Measurements from ENCODE around the gene DNM3.

DNM3 gene

DNA sequence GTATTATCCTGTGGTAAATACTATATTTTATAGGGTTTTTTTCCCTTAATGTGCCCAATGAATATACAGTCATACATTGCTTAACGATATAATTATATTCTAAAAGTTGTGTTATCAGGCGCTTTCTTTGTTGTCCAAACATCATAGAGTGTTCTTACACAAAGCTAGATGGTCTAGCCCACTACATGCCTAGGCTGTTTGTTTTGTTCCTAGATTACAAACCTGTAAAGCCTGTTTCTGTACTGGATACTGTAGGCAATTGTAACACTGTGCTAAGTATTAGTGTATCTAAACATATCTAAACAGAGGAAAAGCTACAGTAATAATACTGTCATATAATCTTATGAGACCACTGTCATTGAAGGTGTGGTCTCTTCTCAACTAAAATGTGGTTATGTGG, 336.6 kb downstream of the DNM3 start:
- no peak for DNase-seq (ENCODE audit: low read depth)

GRCh38 chr1:172178886-172179285, 337.6 kb downstream of the DNM3 start:
- no peak for DNase-seq (ENCODE audit: low read depth)

- no peak for DNase-seq (ENCODE audit: low read depth)
Observed at GRCh38 chr1:172179918-172180317, 338.6 kb downstream of the DNM3 start.

DNA sequence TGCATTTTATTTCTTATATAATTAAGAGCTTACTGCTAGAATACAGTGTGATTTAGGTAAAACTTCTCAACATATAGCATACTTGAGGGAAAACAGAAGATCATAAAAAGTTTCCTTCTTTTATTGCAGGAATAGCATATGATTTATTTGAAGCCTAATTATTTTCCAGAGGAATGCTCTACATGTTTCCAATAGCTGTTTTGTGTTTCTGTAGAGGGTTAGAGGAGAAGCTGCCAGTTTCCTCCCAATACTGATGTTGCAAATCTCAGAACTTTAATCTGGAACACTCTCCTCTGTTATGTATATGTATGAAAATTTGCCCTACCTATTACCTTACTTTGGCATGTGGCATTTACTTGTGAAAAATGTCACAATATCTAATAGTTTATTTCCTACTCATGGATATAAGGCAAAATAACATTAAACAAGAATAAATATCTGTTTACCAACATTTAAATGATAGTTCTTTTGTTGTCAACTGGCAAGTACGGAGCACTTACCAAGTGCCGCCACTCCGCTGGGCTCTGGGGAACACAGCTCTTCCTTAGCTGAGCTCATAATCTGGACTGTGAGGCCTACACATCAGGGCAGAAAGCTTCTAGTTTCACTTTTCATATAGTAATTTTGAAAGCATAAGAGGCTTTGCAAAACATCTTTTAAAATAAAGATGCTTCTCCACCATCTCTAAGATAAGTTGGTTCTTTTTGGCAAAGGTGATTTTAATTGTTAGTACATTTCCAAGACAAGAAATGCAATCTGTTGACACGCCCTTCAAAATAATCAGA, 339.4 kb downstream of the DNM3 start:
- no peak for DNase-seq (ENCODE audit: low read depth)

- DNase-seq (ENCODE audit: low read depth) = no peak
Observed at GRCh38 chr1:172184506-172185191, 343.4 kb downstream of the DNM3 start.

DNA sequence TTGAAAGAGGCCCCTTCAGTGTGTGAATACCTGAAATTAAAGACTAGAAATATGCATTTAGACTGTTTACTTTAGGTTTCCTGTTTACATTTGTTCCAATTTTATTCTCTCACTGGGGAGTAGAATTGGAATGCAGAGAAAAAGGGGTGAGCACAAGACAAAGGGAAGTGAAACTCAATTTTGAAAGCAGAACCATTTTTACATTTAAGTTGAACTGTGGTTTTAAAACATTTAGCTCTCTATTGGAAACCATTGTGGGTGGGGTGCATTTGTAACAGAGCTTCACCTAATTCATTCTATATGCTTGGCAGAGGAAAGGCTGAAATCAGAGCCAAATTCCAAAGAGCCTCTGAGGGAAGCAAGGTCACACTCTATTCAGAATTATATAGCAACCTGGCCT, 343.9 kb downstream of the DNM3 start:
- DNase-seq (ENCODE audit: low read depth) = no peak

- no peak for DNase-seq (ENCODE audit: low read depth)
Observed at GRCh38 chr1:172185996-172186395, 344.7 kb downstream of the DNM3 start.

DNA sequence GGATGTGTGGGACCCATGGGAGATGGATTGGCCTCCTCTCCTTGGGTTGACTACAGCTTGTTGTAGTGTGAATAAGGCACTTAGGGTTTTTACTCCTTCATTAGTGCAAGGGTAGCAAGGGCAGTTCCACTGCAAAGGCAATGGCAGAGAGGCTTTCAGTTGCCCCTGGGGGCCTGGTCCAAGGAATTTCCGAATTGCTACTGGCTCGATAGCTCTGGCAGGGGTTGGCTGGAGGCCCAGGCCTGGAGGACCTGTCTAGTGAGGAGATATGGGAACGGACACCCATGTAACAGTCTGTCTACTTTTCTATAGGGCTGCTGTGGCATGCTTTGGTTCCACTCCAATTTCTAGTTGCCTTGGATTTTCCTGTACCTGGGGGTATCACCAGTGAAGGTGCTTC, 360.3 kb downstream of the DNM3 start:
- DNase-seq (ENCODE audit: low read depth) = no peak

DNA sequence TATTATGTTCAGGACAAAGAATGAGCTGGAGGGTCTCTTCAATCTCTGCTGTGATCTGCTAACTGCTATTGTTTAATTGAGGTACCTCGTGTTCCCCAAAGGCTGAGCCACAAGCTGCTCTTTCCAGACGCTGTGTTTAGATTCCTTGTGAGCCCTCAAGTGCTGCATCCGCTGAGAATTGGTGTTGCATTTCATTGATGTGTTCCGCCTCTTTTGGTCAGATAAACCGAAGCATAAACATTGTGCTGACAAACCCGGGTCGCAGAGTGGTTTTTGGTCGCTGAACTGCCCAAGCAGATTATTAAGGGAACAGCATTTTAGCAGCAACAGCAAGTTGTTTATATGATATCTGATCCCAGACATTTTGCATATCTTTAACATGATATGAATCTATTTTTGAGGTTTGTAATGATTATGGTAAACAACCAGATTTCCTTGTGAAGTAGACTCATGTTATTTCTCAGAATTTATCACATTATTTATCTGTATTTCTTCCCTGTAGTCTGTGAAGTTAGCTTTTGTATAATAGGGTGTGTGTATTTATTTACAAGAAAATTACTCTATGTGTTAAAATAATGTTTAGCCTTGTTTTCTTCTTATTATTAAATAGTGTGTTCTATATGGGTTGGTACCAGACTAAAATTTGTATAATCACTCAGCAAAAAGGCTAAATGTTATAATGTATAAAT, 362.0 kb downstream of the DNM3 start:
- DNase-seq (ENCODE audit: low read depth) = peak; percentile 7

GRCh38 chr1:172203902-172204301, 362.6 kb downstream of the DNM3 start:
- DNase-seq (ENCODE audit: low read depth) = no peak

DNA sequence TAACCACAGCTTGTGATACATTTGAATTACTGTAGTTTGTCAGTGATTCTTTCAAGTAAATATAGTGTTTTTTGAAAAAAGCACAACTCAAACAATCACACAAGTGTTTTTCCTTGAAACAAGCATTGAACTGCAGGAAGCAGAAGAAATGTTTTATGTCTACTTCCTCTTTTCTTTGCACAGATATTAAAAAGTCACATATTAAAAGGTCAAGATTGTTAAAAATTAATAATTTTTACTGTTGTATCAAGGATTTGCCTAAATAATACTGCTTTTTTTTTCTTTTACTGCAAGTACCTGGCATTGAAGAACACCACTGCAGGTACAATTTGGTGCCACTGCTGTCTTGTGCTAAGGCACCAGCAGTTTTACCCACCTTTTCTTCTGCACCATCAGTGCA, 365.0 kb downstream of the DNM3 start:
- no peak for DNase-seq (ENCODE audit: low read depth)

DNA sequence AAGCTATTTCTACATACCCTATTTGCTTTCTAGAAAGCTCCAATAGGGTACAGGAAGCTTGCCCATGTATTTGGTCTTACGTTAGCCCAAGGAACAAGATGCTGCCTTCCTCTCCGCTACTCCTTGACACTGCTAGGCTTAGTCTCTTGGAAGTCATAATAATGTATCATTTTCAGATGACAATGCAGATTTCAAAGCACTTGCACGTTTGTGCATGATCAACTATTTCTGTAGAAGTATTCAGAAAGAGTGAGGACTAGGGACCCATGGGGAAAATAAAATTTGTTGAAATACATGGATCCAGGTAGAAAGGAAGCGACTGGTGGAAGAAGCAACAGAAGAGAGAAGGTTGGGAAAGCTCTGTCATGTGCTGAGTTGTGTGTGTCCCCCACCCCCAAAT, 367.3 kb downstream of the DNM3 start:
- no peak for DNase-seq (ENCODE audit: low read depth)

- DNase-seq (ENCODE audit: low read depth) = no peak
Observed at GRCh38 chr1:172211221-172211620, 369.9 kb downstream of the DNM3 start.

DNA sequence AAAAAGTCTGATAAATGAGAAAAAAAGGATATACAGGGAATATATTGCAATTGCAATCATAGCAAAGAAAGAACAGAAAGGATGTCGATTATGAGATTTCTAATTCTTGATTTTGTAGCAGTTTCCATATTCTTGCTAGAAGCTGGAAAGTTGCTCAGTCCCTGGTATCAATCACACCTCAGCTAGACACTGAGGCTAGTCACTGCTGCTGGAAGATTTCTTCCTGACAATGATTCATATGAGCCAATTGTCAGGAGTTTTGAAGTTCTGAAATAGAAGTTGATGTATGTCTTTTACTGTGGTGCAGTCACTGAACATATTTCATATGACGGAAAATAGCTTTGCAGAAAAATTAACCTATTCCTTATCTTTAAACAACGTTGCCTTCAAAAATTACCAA, 370.8 kb downstream of the DNM3 start:
- DNase-seq (ENCODE audit: low read depth) = no peak

DNA sequence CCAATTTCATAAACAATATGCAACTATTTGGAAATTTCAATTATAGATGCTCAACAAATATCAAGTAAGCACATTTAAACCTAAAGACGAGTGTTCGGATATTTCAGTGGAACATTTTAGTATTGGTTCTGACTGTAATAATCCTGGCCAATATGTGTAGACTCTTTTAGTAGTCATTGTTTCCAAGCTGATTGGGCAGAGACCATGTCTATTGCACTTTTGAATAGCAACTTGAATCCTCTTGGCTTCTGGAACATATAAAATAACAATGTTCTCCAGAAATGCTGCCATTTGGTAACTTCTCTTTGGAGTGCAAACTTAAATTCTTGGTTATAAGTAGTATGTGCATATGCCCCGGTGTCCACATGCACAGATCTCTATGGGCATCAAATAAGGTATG, 373.7 kb downstream of the DNM3 start:
- DNase-seq (ENCODE audit: low read depth) = no peak

DNA sequence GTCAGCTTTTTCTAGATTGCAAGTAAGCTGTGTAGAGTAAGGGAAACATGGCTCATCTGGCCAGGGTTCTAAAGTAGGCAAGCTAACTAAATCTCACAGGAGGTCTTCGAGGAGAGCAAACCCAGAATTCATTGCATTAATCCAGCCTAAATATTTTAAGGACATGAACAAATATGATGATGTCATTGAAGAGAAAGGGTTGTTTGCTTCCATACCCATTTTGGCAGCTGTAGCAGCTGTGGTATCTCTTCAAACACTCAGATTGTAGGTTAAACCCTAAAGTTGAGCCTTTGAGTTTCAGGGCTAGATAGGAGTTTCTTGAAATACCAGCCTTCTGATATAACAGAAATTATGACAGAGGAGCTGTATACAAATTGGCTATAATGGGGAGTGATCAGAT, 378.7 kb downstream of the DNM3 start:
- no peak for DNase-seq (ENCODE audit: low read depth)

DNA sequence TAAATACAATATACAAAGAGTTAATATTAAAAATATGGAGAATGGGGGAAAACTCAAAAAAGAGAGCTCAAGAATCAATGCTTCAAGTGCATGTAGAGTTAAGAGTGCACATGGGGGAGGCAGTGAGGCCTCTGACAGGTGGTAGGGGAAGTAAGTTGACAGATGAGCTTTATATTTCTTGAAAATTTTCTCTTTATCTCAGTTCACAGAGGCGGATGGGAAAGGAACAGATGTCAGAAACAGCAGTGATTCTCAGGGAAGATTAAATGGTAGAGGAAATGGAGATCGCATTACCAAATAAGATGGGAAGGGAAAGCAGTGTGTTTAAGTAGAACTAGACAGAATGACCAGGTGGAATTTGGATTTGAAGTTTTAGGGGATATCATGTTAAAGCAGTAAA, 379.1 kb downstream of the DNM3 start:
- no peak for DNase-seq (ENCODE audit: low read depth)

DNA sequence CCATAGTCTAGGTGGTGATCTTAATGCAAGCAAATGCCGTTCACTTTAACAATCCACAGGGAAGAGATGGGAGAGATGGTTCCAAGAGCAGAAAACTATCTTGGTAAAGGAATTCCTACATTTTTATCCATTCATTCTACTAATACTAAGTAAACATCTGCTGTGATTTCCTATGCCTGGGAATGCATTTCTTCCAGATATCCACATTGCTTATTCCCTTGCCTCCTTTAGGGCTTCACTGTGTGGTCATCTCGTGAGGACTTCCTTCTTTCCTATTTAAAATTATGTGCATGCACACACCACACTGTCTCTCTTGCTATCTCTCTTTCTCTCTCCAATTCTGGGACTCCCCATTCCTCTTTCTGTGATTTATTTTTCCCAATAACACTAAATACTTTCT, 380.1 kb downstream of the DNM3 start:
- DNase-seq (ENCODE audit: low read depth) = no peak

GRCh38 chr1:172224871-172225270, 383.6 kb downstream of the DNM3 start:
- DNase-seq (ENCODE audit: low read depth) = no peak

- no peak for DNase-seq (ENCODE audit: low read depth)
Observed at GRCh38 chr1:172229942-172230341, 388.6 kb downstream of the DNM3 start.

DNA sequence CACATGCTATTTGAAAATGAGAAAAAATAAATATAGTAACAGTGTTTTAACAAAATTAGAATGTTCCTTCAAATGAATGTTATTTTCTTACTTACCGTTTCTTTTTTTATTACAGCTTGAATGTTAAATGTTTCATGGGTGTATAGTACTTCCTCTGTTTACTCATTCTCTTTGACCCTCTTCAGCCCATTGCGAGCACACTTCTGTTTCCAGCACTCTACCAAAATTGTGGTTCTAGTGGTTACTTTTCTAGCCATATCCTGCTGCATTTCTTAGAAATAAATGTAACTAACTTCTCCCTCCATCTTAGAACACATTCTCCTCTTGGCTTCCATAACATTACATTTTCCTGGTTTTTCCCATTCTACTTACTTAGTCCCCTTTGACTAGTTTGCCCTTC, 389.2 kb downstream of the DNM3 start:
- DNase-seq (ENCODE audit: low read depth) = no peak

GRCh38 chr1:172236958-172237357, 395.7 kb downstream of the DNM3 start:
- DNase-seq (ENCODE audit: low read depth) = no peak

- no peak for DNase-seq (ENCODE audit: low read depth)
Observed at GRCh38 chr1:172238158-172238557, 396.9 kb downstream of the DNM3 start.
